NT2/D1 (cell line): ENCODE results near the gene RBL1.
"Not testable (repeated sequence)": the region's sequence is repeated elsewhere in the genome, so short reads cannot be mapped to it uniquely, and the experiment has no call there.

ENCODE experiments used
- DNase-seq: peaks from one replicate; pipeline ENCODE4 v3.0.0-alpha.2; 2011; ENCODE audit warnings: low read depth, low spot score
- H3K27me3 ChIP-seq: 2 replicates; pipeline ENCODE4 v1.6.0; 2011; ENCODE audit warnings: mild to moderate bottlenecking; ENCODE audit not compliant: insufficient read length, insufficient read depth
- H3K36me3 ChIP-seq: 2 replicates; pipeline ENCODE4 v1.6.1; 2011; ENCODE audit warnings: mild to moderate bottlenecking, low read length, mixed read lengths; ENCODE audit not compliant: insufficient read depth, insufficient read length
- H3K4me1 ChIP-seq: 2 replicates; pipeline ENCODE4 v1.5.1; 2011; ENCODE audit not compliant: insufficient read depth, insufficient read length
- H3K4me3 ChIP-seq: 2 replicates; pipeline ENCODE4 v1.5.1; 2011; ENCODE audit warnings: low read depth; ENCODE audit not compliant: insufficient read length
- H3K9ac ChIP-seq: 2 replicates; pipeline ENCODE4 v1.6.0; 2011; ENCODE audit warnings: low read depth; ENCODE audit not compliant: insufficient read length
- H3K9me3 ChIP-seq: 2 replicates; pipeline ENCODE4 v1.5.1; 2011; ENCODE audit warnings: mild to moderate bottlenecking, low read length; ENCODE audit not compliant: insufficient read depth
- SUZ12 ChIP-seq: IDR thresholded peaks from 2 replicates; pipeline ENCODE4 v1.6.1; 2011; ENCODE audit not compliant: insufficient read length, insufficient read depth; ENCODE audit errors: extremely low read depth
- YY1 ChIP-seq: IDR thresholded peaks from 2 replicates; pipeline ENCODE4 v1.6.1; 2011; ENCODE audit not compliant: insufficient read length, insufficient read depth
- ZNF274 ChIP-seq: IDR thresholded peaks from 2 replicates; pipeline ENCODE4 v1.6.1; 2011; ENCODE audit warnings: mild to moderate bottlenecking, low read depth, low read length

RBL1 gene

DNA sequence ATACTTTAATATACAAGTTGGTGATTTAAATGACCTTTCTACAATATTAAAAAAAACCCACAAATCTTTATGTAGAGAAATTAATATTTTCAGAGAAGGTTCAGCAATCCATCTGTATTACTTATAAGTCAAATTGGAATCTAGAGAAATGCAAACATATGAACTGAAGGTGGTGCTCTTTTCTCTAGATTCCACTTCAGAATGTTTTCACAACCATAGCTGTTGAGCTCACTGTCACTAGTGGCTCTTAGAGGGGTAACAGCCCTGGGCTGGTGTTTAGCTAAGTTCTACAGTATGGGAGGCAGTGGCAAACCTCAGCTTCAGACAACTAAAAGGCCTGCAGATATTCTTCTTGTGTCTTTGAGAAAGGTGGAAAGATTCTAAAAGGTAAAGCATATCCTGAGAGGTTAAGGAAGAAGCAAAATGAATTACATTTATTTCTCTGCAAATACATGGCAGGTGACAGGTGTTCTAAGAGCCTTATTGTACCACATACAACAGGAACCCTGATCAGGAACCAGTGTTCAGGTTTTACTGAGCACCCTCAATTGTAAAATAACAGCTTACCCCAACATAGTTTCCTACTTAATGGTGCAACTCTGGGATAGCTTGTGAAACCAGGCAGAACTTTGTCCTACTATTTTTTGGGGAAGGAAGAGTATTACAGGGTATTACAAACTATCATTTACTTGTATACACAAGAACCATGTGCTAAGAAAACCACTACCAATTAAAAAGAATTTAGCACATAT is 87.7 kb downstream of the RBL1 start:
- Histone ChIP-seq H3K4me3 (no peak overlapping the region), H3K4me1 (no peaks in the 10 kb centered on the region), H3K9ac (no peak overlapping the region), H3K9me3 (peaks cover 11% of the 10 kb centered on the region; the same call in 1 of the 2 replicates), H3K27me3 (no peaks in the 10 kb centered on the region), H3K36me3 (peaks cover 32% of the 10 kb centered on the region)
- TF ChIP-seq SUZ12 (no peak), ZNF274 (no peak), YY1 (no peak)
- no peak for DNase-seq

DNA sequence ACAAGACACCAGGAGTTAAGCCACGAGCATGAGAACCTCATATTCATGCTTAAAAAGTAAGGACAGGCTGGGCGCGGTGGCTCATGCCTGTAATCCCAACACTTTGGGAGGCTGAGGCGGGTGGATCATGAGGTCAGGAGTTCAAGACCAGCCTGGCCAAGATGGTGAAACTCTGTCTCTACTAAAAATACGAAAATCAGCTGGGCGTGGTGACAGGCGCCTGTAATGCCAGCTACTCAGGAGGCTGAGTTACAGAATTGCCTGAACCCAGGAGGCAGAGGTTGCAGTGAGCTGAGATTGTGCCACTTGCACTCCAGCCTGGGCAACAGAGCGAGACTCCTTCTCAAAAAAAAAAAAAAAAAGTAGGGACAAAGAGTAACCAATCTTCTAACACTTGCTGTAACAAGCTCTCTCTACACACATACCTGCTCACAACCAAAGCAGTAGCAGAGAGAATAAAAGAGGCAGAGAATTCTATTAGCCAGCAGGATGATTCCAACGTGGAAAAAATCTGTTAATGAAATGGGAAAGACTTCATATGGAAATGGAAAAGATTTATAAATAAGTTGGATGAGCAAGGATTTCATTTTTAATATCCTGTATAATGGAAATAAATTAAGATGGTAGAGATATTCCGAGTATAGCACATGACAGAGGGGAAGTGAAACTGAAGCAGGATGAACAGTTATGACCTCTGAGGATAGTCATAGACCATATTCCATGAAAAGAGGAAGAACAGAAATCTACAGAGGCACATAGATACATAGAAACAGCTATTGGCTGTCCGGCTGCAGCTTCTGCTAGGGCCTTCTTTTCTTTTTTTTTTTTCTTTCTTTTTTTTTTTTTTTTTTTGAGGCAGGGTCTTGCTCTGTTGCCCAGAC is 90.5 kb downstream of the RBL1 start:
- not testable (repeated sequence) for H3K9me3 ChIP-seq, H3K4me3 ChIP-seq, H3K27me3 ChIP-seq, DNase-seq, H3K9ac ChIP-seq, H3K4me1 ChIP-seq
- H3K36me3 ChIP-seq: peaks cover 27% of the 10 kb centered on the region

DNA sequence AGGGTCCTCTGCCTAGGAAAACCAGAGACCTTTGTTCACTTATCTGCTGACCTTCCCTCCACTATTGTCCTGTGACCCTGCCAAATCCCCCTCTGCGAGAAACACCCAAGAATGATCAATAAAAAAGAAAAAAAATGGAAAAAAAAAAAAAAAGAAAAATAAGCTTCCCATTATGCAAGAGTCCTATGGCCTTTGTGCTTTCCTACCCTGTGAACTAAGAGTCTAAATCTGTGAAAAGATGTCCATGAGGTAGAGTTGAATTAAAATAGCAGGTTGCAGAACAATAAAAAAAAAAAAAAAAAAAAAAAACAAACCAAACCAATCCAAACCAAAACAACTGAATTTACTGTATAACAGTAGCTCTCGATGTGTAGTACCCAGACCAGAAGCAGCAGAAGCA is 94.2 kb downstream of the RBL1 start:
- H3K4me3 ChIP-seq, DNase-seq, H3K4me1 ChIP-seq, H3K9ac ChIP-seq, H3K27me3 ChIP-seq: not testable (repeated sequence)
- H3K36me3 ChIP-seq: peaks cover 38% of the 10 kb centered on the region
- peaks cover 12% of the 10 kb centered on the region for H3K9me3 ChIP-seq

DNA sequence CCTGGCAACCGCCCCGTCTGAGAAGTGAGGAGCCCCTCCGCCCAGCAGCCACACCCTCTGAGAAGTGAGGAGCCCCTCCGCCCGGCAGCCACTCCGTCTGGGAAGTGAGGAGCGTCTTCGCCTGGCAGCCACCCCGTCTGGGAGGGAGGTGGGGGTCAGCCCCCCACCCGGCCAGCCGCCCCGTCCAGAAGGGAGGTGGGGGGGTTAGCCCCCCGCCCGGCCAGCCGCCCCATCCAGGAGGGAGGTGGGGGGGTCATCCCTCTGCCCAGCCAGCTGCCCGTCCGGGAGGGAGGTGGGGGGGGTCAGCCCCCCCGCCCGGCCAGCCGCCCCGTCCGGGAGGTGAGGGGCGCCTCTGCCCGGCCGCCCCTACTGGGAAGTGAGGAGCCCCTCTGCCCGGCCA is 95.6 kb downstream of the RBL1 start:
- Histone ChIP-seq H3K9me3 (peaks cover 27% of the 10 kb centered on the region), H3K36me3 (peaks cover 42% of the 10 kb centered on the region)
- not testable (repeated sequence) for H3K27me3 ChIP-seq, H3K4me1 ChIP-seq, H3K4me3 ChIP-seq, DNase-seq, H3K9ac ChIP-seq

DNA sequence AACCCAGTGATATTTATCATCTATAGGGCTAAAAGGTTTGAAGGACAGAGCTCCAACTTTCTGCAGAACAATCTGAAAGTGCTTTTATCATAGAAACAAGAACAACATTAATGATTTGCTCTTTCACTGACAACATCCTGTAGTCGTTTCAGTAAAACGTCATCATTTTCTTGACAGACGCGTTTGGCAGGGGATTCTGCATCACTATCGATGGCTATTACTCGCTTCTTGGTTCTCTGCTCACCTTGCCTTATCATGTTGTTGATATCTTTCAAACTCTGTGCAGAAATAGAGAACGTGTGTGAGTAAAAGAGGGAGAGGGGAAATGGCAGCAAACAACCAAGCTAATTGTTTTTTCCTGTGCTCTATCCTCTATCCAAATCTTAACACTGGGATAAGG is 97.1 kb downstream of the RBL1 start:
- no peaks in the 10 kb centered on the region for H3K4me1 ChIP-seq
- DNase-seq: no peak
- TF ChIP-seq SUZ12: no peak
- no peak for TF ChIP-seq ZNF274
- TF ChIP-seq YY1: no peak
- H3K36me3 ChIP-seq: peaks cover 48% of the 10 kb centered on the region
- H3K9ac ChIP-seq: no peak overlapping the region
- H3K9me3 ChIP-seq: peaks cover 41% of the 10 kb centered on the region
- no peak overlapping the region for H3K4me3 ChIP-seq
- no peaks in the 10 kb centered on the region for H3K27me3 ChIP-seq

DNA sequence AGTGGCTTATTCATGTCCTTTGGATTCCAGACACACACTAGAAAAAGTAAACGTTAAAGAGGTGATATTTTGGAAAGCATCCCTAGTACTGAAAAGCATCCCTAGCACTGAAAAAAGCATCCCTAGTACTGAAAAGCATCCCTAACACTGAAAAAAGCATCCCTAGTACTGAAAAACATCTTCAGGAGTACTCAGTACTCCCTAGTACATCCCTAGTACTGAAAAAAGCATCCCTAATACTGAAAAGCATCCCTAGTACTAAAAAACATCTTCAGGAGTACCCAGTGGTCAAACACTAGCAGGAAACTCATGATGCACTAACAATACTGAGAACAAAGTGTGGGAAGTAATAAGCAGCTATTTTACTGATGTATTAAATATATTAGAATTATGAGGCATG is 98.7 kb downstream of the RBL1 start:
- H3K4me3 ChIP-seq: no peak overlapping the region
- DNase-seq: no peak
- no peaks in the 10 kb centered on the region for H3K4me1 ChIP-seq
- peaks cover 41% of the 10 kb centered on the region for H3K9me3 ChIP-seq
- TF ChIP-seq SUZ12 (no peak), YY1 (no peak), ZNF274 (no peak)
- H3K27me3 ChIP-seq: no peaks in the 10 kb centered on the region
- H3K9ac ChIP-seq: no peak overlapping the region
- peaks cover 39% of the 10 kb centered on the region for H3K36me3 ChIP-seq

DNA sequence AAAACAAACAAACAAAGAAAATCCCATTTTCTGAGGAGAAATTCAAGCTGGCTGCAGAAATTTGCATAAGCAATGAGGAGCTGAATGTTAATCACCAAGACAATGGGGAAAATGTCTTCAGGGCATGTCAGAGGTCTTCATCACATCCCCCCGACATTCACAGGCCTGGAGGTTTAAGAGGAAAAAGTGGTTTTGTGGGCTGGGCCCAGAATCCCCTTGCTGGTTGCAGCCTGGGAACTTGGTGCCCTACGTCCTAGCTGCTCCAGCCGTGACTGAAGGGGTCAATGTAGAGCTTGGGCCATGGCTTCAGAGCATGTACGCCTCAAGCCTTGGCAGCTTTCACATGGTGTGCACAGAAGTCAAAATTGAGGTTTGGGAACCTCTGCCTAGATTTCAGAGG is 101.6 kb downstream of the RBL1 start:
- DNase-seq, H3K4me1 ChIP-seq, H3K4me3 ChIP-seq, H3K27me3 ChIP-seq, H3K9ac ChIP-seq: not testable (repeated sequence)
- Histone ChIP-seq H3K9me3 (peaks cover 41% of the 10 kb centered on the region), H3K36me3 (peaks cover 38% of the 10 kb centered on the region)
